ENCODE measurements around the gene LRRN3.
A peak's percentile ranks its signal among the peaks of the same experiment; 100 is the strongest.

LRRN3 gene

DNA sequence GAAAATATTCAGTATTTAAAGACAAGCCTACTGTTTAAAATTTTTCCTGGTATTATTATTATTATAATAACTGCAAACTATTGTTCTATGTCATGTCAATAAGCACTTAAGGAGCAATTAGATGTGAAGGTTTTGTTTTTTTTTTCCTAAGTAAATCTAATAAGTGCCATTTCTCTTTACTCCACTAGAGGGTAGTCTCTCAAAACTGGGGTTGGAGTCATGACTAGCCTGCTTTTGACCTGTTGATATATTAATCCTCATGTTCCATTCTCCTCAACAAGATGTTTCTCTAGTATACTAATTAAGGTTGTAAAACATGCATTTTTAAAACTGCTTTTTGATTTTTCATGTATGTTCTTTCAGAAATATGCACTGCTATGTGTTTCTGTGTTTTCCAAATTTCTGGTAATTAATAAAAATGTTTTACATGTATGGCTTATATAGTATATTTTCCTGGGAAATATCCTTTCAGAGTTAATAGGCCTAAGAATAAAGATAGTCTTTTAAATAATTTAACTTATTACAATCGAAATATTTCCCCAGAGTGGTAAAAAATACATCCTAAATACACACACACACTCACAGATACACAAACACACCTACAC lies 1.0 kb upstream of the LRRN3 start (continued):
- no peak for TF ChIP-seq ZNF223 (tag by site-specific recombination; IDR thresholded peaks at IDR 0.05)
- TF ChIP-seq SCRT1 (tag by site-specific recombination; IDR thresholded peaks at IDR 0.05; ENCODE audit: borderline replicate concordance), result peak; percentile 94
- TF ChIP-seq, protein P1, sequence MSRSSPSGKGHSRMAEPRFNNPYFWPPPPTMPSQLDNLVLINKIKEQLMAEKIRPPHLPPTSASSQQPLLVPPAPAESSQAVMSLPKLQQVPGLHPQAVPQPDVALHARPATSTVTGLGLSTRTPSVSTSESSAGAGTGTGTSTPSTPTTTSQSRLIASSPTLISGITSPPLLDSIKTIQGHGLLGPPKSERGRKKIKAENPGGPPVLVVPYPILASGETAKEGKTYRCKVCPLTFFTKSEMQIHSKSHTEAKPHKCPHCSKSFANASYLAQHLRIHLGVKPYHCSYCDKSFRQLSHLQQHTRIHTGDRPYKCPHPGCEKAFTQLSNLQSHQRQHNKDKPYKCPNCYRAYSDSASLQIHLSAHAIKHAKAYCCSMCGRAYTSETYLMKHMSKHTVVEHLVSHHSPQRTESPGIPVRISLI (tag by site-specific recombination; IDR thresholded peaks at IDR 0.05), result peak; percentile 39; the same call in 1 of the 2 replicates
- TF ChIP-seq ZNF140 (tag by site-specific recombination; IDR thresholded peaks at IDR 0.05), result no peak
- no peak for TF ChIP-seq REPIN1 (tag by site-specific recombination; IDR thresholded peaks at IDR 0.05; ENCODE audit: low read depth)
- TF ChIP-seq GLIS2 (tag by site-specific recombination; IDR thresholded peaks at IDR 0.05), result no peak
- TF ChIP-seq KLF7 (tag by site-specific recombination; IDR thresholded peaks at IDR 0.05; ENCODE audit: borderline replicate concordance), result no peak
- TF ChIP-seq ZNF121 (tag by site-specific recombination; IDR thresholded peaks at IDR 0.05), result no peak
- TF ChIP-seq ZNF548 (tag by site-specific recombination; IDR thresholded peaks at IDR 0.05), result no peak
- no peak for TF ChIP-seq ZNF521 (tag by site-specific recombination; IDR thresholded peaks at IDR 0.05)
- TF ChIP-seq ZNF664 (tag by site-specific recombination; IDR thresholded peaks at IDR 0.05), result 0 out of 2 replicates have a peak, but pooled peaks have one; percentile 3
- TF ChIP-seq ZNF561 (tag by site-specific recombination; IDR thresholded peaks at IDR 0.05; ENCODE audit: borderline replicate concordance), result no peak

DNA sequence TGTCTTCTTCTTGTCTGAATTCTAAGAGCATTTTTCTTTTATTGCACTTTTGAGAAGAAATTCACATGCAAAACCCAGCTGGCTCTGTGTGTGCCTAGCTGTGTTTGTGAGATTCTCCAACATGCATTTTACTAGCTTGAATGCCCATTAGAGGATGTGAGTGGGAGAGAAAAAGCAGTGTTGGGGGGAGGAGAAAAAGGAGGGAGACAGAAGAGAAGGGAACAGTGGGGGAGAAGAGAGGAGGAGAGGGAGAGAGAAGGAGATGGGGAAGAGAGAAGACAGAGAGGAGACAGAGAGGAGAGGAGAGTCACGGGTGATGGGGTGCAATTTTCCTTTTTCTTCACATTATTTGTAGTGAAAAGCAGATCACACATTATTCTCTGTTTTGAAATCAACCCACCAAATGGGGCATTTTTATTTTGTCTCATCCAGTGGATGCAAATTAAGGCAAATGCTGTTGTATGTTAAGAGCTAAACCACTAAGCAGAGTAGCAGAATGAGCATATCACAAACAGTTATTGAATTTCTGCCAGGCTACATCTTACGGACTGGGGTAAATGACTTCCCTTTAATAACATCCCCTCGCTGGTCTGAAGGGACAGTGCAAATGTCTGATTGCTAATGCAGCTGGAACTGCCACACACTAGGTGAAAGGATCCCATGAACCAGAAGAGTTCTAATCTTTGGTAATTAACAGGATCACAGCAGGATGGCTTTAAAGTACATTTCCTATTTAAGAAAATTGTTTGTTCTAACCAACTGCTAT lies 849 bp downstream of the LRRN3 start:
- Histone ChIP-seq H3K4me1 (ENCODE audit: control insufficient read depth, insufficient read depth, low read length) (peaks cover 8% of the 10 kb centered on the region; the same call in 1 of the 2 replicates), H3K9me3 (ENCODE audit: control insufficient read depth, insufficient read depth, low read depth, low read length) (no peaks in the 10 kb centered on the region), H3K4me3 (ENCODE audit: low read depth, low read length) (no peak overlapping the region), H3K27ac (ENCODE audit: extremely low read depth, low read depth, low read length) (no peak overlapping the region), H3K36me3 (ENCODE audit: control insufficient read depth in 2 of 2, insufficient read depth in 1 of 2, low read length in 2 of 2) (no peaks in the 10 kb centered on the region)
- ChIA-PET POLR2A (interaction anchor here (0.7 kb wide), 1 partner anchor 1897 kb away, joined by 9 read pairs; no protein-coding TSS in a partner anchor), CTCF (interaction anchor here (0.6 kb wide), 1 partner anchor 76 kb away, joined by 3 read pairs; no protein-coding TSS in a partner anchor)
- TF ChIP-seq ZNF366 (tag by site-specific recombination; conservative IDR thresholded peaks at IDR 0.05), result peak; percentile 58; the same call in 1 of the 2 replicates
- TF ChIP-seq ZNF426 (tag by site-specific recombination; IDR thresholded peaks at IDR 0.05), result no peak
- TF ChIP-seq PRDM1 (tag by site-specific recombination; IDR thresholded peaks at IDR 0.05), result peak; percentile 66
- peak; percentile 26; the same call in 1 of the 2 replicates for TF ChIP-seq EGR2 (tag by site-specific recombination; IDR thresholded peaks at IDR 0.05; ENCODE audit: low read depth)
- no peak for TF ChIP-seq SETDB1 (IDR thresholded peaks at IDR 0.05; ENCODE audit: insufficient read length, low read length)
- peak; percentile 43 for TF ChIP-seq ZFHX2 (tag by site-specific recombination; conservative IDR thresholded peaks at IDR 0.05)
- TF ChIP-seq, protein P2, sequence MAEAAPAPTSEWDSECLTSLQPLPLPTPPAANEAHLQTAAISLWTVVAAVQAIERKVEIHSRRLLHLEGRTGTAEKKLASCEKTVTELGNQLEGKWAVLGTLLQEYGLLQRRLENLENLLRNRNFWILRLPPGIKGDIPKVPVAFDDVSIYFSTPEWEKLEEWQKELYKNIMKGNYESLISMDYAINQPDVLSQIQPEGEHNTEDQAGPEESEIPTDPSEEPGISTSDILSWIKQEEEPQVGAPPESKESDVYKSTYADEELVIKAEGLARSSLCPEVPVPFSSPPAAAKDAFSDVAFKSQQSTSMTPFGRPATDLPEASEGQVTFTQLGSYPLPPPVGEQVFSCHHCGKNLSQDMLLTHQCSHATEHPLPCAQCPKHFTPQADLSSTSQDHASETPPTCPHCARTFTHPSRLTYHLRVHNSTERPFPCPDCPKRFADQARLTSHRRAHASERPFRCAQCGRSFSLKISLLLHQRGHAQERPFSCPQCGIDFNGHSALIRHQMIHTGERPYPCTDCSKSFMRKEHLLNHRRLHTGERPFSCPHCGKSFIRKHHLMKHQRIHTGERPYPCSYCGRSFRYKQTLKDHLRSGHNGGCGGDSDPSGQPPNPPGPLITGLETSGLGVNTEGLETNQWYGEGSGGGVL (tag by site-specific recombination; IDR thresholded peaks at IDR 0.05), result peak; percentile 83
- TF ChIP-seq, protein P3, sequence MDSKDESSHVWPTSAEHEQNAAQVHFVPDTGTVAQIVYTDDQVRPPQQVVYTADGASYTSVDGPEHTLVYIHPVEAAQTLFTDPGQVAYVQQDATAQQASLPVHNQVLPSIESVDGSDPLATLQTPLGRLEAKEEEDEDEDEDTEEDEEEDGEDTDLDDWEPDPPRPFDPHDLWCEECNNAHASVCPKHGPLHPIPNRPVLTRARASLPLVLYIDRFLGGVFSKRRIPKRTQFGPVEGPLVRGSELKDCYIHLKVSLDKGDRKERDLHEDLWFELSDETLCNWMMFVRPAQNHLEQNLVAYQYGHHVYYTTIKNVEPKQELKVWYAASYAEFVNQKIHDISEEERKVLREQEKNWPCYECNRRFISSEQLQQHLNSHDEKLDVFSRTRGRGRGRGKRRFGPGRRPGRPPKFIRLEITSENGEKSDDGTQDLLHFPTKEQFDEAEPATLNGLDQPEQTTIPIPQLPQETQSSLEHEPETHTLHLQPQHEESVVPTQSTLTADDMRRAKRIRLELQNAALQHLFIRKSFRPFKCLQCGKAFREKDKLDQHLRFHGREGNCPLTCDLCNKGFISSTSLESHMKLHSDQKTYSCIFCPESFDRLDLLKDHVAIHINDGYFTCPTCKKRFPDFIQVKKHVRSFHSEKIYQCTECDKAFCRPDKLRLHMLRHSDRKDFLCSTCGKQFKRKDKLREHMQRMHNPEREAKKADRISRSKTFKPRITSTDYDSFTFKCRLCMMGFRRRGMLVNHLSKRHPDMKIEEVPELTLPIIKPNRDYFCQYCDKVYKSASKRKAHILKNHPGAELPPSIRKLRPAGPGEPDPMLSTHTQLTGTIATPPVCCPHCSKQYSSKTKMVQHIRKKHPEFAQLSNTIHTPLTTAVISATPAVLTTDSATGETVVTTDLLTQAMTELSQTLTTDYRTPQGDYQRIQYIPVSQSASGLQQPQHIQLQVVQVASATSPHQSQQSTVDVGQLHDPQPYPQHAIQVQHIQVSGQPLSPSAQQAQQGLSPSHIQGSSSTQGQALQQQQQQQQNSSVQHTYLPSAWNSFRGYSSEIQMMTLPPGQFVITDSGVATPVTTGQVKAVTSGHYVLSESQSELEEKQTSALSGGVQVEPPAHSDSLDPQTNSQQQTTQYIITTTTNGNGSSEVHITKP (tag by site-specific recombination; IDR thresholded peaks at IDR 0.05), result peak; percentile 91
